Right cardiac atrium (tissue), 5 donors: ENCODE measurements around the gene PDE3A. TPM values are rescaled to one million over a fixed set of nuclear protein-coding genes. Genes with fewer than 3 reads are reported as not detected.

Experiments used
- ATAC-seq, 2 donors: fragments of 200-7000 bp; cut with Tn5 transposase; one replicate each; pipeline versions ENCODE4 v1.8.0 to v1.9.1; 2020; ENCODE audit warnings: moderate library complexity in 2 of 2, mild to moderate bottlenecking in 1 of 2
- DNase-seq, 3 donors: peaks; one replicate each; pipeline ENCODE4 v3.0.0-alpha.2; 2020
- H3K27ac ChIP-seq: one replicate; pipeline ENCODE4 v1.5.1; 2013; ENCODE audit warnings: mild to moderate bottlenecking, low read length, control low read depth, moderate library complexity
- H3K27me3 ChIP-seq: one replicate; pipeline ENCODE4 v1.6.1; 2013; ENCODE audit not compliant: control insufficient read depth, insufficient read depth
- H3K4me1 ChIP-seq: one replicate; pipeline ENCODE4 v1.6.1; 2013; ENCODE audit warnings: low read length; ENCODE audit not compliant: control insufficient read depth, insufficient read depth
- H3K4me3 ChIP-seq: one replicate; pipeline ENCODE4 v1.5.1; 2013; ENCODE audit warnings: low read length, control low read depth
- H3K9me3 ChIP-seq: one replicate; pipeline ENCODE4 v1.6.1; 2013; ENCODE audit warnings: low read length; ENCODE audit not compliant: control insufficient read depth
- WGBS: extraction: QIAGEN DNeasy Blood & Tissue Kit; methylation state at CpG from one replicate; pipeline ENCODE4 v1.1.7; 2013; 5-methylcytosine and 5-hydroxymethylcytosine counted together
- intact Hi-C, 4 donors: fragments of 100-400 bp; cut with DNase I; formaldehyde crosslinking; loops; one replicate each; pipeline versions ENCODE4 v1.11.0 to v1.14.0; 2022 to 2023
- polyA plus RNA-seq: library from polyadenylated mRNA; stranded (reverse); fragments of 200-250 nt; gene quantifications from one replicate; pipeline ENCODE4 v1.2.3, GENCODE V29; 2013
- total RNA-seq, 4 donors: library from RNA; stranded (reverse); fragmentation: NEBNext Ultra II Directional; extraction: Animal tissue kit (Norgen Biotek cat#: 25700); gene quantifications; one replicate each; pipeline ENCODE4 v1.2.1, GENCODE V29; 2021
- donor health status: healthy with polysubstance abuse.
- donor health status: DM: no; HTN: yes; CAD: no.
- donor health status: DM: no; HTN: no; CAD: no.
- donor health status: DM: no; HTN: yes; CAD: no; lungs with severe emphysema.
- donor health status: DM: yes; HTN: yes; CAD: no.

The PDE3A gene
- total and polyA plus RNA-seq, 5 donors: 29.9 to 156 (median 99.7) TPM

GRCh38 chr12:20510811-20511210, 142.5 kb downstream of the PDE3A start:
- no peaks in the 10 kb centered on the region for H3K27me3 ChIP-seq
- H3K27ac ChIP-seq: no peak overlapping the region
- no peak overlapping the region for H3K4me3 ChIP-seq
- WGBS: 59% methylated on average over 1 of the region's 1 CpG
- no peak for DNase-seq
- ATAC-seq: no peak
- no peaks in the 10 kb centered on the region for H3K9me3 ChIP-seq
- peaks cover 1% of the 10 kb centered on the region for H3K4me1 ChIP-seq
- intact Hi-C loops: no loop called here

GRCh38 chr12:20513189-20513588, 144.9 kb downstream of the PDE3A start:
- H3K4me3 ChIP-seq: no peak overlapping the region
- H3K9me3 ChIP-seq: no peaks in the 10 kb centered on the region
- no peaks in the 10 kb centered on the region for H3K27me3 ChIP-seq
- no peak for ATAC-seq
- H3K4me1 ChIP-seq: peaks cover 1% of the 10 kb centered on the region
- no peak overlapping the region for H3K27ac ChIP-seq
- intact Hi-C loops: no loop called here
- no peak for DNase-seq
- 85% methylated on average over 3 of the region's 3 CpGs for WGBS

GRCh38 chr12:20514598-20514997, 146.3 kb downstream of the PDE3A start:
- intact Hi-C loops: no loop called here
- peaks cover 1% of the 10 kb centered on the region for H3K4me1 ChIP-seq
- H3K9me3 ChIP-seq: no peaks in the 10 kb centered on the region
- H3K27me3 ChIP-seq: no peaks in the 10 kb centered on the region
- ATAC-seq: no peak
- H3K4me3 ChIP-seq: no peak overlapping the region
- no peak overlapping the region for H3K27ac ChIP-seq
- DNase-seq: no peak

GRCh38 chr12:20520532-20520931, 152.2 kb downstream of the PDE3A start:
- H3K27me3 ChIP-seq: no peaks in the 10 kb centered on the region
- intact Hi-C loops: no loop called here
- no peak overlapping the region for H3K4me3 ChIP-seq
- DNase-seq: no peak
- no peaks in the 10 kb centered on the region for H3K4me1 ChIP-seq
- no peaks in the 10 kb centered on the region for H3K9me3 ChIP-seq
- peak; percentile 47 to 70 for ATAC-seq
- 26% methylated on average over 1 of the region's 1 CpG for WGBS
- H3K27ac ChIP-seq: no peak overlapping the region

GRCh38 chr12:20523658-20524057, 155.3 kb downstream of the PDE3A start:
- ATAC-seq: no peak
- intact Hi-C loops: no loop called here
- Histone ChIP-seq H3K27ac (no peak overlapping the region), H3K27me3 (no peaks in the 10 kb centered on the region), H3K4me3 (no peak overlapping the region), H3K9me3 (no peaks in the 10 kb centered on the region), H3K4me1 (no peaks in the 10 kb centered on the region)
- WGBS: 82% methylated on average over 2 of the region's 2 CpGs
- no peak for DNase-seq

GRCh38 chr12:20524113-20524512, 155.8 kb downstream of the PDE3A start:
- ATAC-seq (no peak), DNase-seq (no peak)
- no peak overlapping the region for H3K4me3 ChIP-seq
- H3K27ac ChIP-seq: no peak overlapping the region
- 89% methylated on average over 5 of the region's 5 CpGs for WGBS
- intact Hi-C loops: no loop called here
- H3K27me3 ChIP-seq: no peaks in the 10 kb centered on the region
- H3K4me1 ChIP-seq: no peaks in the 10 kb centered on the region
- no peaks in the 10 kb centered on the region for H3K9me3 ChIP-seq

- H3K4me1 ChIP-seq: no peaks in the 10 kb centered on the region
Observed at GRCh38 chr12:20525064-20525610, 156.8 kb downstream of the PDE3A start.

GRCh38 chr12:20527417-20528163, 159.3 kb downstream of the PDE3A start:
- DNase-seq (no peak), ATAC-seq (peak in 1 of 2 donors; percentile 33)
- H3K27me3 ChIP-seq: no peaks in the 10 kb centered on the region
- intact Hi-C loops: no loop called here
- no peak overlapping the region for H3K4me3 ChIP-seq
- no peaks in the 10 kb centered on the region for H3K9me3 ChIP-seq
- no peaks in the 10 kb centered on the region for H3K4me1 ChIP-seq
- no peak overlapping the region for H3K27ac ChIP-seq
- WGBS: 54% methylated on average over 8 of the region's 8 CpGs

More at GRCh38 chr12:20525064-20525610, 156.8 kb downstream of the PDE3A start:
- intact Hi-C loops: no loop called here
- Histone ChIP-seq H3K27ac (no peak overlapping the region), H3K9me3 (no peaks in the 10 kb centered on the region), H3K4me3 (no peak overlapping the region), H3K27me3 (no peaks in the 10 kb centered on the region)
- DNase-seq (no peak), ATAC-seq (no peak)
- WGBS: 81% methylated on average over 4 of the region's 4 CpGs

GRCh38 chr12:20528208-20528607, 159.9 kb downstream of the PDE3A start:
- intact Hi-C loops: no loop called here
- H3K9me3 ChIP-seq: no peaks in the 10 kb centered on the region
- no peaks in the 10 kb centered on the region for H3K27me3 ChIP-seq
- no peak overlapping the region for H3K27ac ChIP-seq
- no peak overlapping the region for H3K4me3 ChIP-seq
- no peaks in the 10 kb centered on the region for H3K4me1 ChIP-seq
- ATAC-seq: peak in 1 of 2 donors; percentile 56
- DNase-seq: no peak
- 48% methylated on average over 1 of the region's 1 CpG for WGBS

- no peak for DNase-seq
- Histone ChIP-seq H3K4me3 (no peak overlapping the region), H3K27ac (no peak overlapping the region), H3K4me1 (no peaks in the 10 kb centered on the region), H3K27me3 (no peaks in the 10 kb centered on the region), H3K9me3 (no peaks in the 10 kb centered on the region)
- WGBS: 62% methylated on average over 4 of the region's 4 CpGs
- intact Hi-C loops: no loop called here
- ATAC-seq: no peak
Observed at GRCh38 chr12:20546267-20546666, 177.9 kb downstream of the PDE3A start.

GRCh38 chr12:20547816-20548575, 179.7 kb downstream of the PDE3A start:
- intact Hi-C loops: no loop called here
- H3K4me1 ChIP-seq: no peaks in the 10 kb centered on the region
- DNase-seq (no peak), ATAC-seq (peak; percentile 51 to 57)
- H3K27ac ChIP-seq: no peak overlapping the region
- H3K9me3 ChIP-seq: no peaks in the 10 kb centered on the region
- no peaks in the 10 kb centered on the region for H3K27me3 ChIP-seq
- WGBS: 19% methylated on average over 2 of the region's 2 CpGs
- no peak overlapping the region for H3K4me3 ChIP-seq
